Calu3 (cell line): ENCODE measurements around the gene PPM1H. TPM values are rescaled to one million over a fixed set of nuclear protein-coding genes. Genes with fewer than 3 reads are reported as not detected.

Experiments
- BruUV-seq: library from RNA; stranded (reverse); fragments of 400-500 nt; replicated peaks from 2 replicates; lab custom pipeline; 2021; lab: Mats Ljungman, UMichigan
- CTCF ChIA-PET: fragments of 300-600 bp; sonication (Branson Sonifier 250); formaldehyde crosslinking; loops from one replicate; lab custom pipeline; 2022; ENCODE audit warnings: antibody characterized with exemption; lab: Charles Lee
- DNase-seq: peaks from one replicate; pipeline ENCODE4 v3.0.0; 2022
- H3K27ac Mint-ChIP-seq: one replicate; pipeline ENCODE4 v1.8.0; 2022; ENCODE audit warnings: mixed read lengths; ENCODE audit not compliant: unreplicated experiment
- H3K27me3 Mint-ChIP-seq: one replicate; pipeline ENCODE4 v1.8.0; 2022; ENCODE audit warnings: mixed read lengths; ENCODE audit not compliant: unreplicated experiment
- H3K36me3 Mint-ChIP-seq: one replicate; pipeline ENCODE4 v1.8.0; 2022; ENCODE audit warnings: mild to moderate bottlenecking, moderate library complexity, mixed read lengths; ENCODE audit not compliant: insufficient read depth, unreplicated experiment
- H3K4me1 Mint-ChIP-seq: one replicate; pipeline ENCODE4 v1.8.0; 2022; ENCODE audit warnings: mild to moderate bottlenecking, low read depth, mixed read lengths; ENCODE audit not compliant: unreplicated experiment
- H3K4me3 Mint-ChIP-seq: one replicate; pipeline ENCODE4 v1.8.0; 2022; ENCODE audit warnings: mild to moderate bottlenecking, low read depth, moderate library complexity, mixed read lengths; ENCODE audit not compliant: unreplicated experiment
- H3K9me3 Mint-ChIP-seq: one replicate; pipeline ENCODE4 v1.8.0; 2022; ENCODE audit warnings: low read depth, mixed read lengths; ENCODE audit not compliant: unreplicated experiment
- CTCF ChIP-seq: fragments of 200-600 bp; IDR thresholded peaks from one replicate; pipeline ENCODE4 v1.8.0; 2022; ENCODE audit warnings: antibody characterized with exemption; ENCODE audit not compliant: unreplicated experiment
- intact Hi-C: fragments of 100-400 bp; cut with micrococcal nuclease; formaldehyde crosslinking; loops from one replicate; pipeline ENCODE4 v1.10.0; 2022; ENCODE audit not compliant: unreplicated experiment
- total RNA-seq: library from RNA; stranded (reverse); gene quantifications from 2 replicates; pipeline ENCODE4 v1.2.3, GENCODE V29; 2022

PPM1H gene
- total RNA-seq, 1 experiment from 2014 or later = 36.7 TPM

GRCh38 chr12:62955678-62956077 lies 20.7 kb upstream of the PPM1H start:
- H3K27me3 Mint-ChIP-seq = peaks cover 6% of the 10 kb centered on the region
- no TSS peak for BruUV-seq
- no peak for DNase-seq
- H3K4me1 Mint-ChIP-seq = peaks cover 16% of the 10 kb centered on the region
- TF ChIP-seq CTCF = no peak
- H3K36me3 Mint-ChIP-seq = no peaks in the 10 kb centered on the region
- CTCF ChIA-PET = interaction anchor here (1.4 kb wide), 1 partner anchor 21 kb away, joined by 4 read pairs; the partner anchor contains the start of gene PPM1H
- peaks cover 4% of the 10 kb centered on the region for H3K9me3 Mint-ChIP-seq
- intact Hi-C loops = no loop called here
- no peak overlapping the region for H3K27ac Mint-ChIP-seq
- H3K4me3 Mint-ChIP-seq = no peak overlapping the region

DNA sequence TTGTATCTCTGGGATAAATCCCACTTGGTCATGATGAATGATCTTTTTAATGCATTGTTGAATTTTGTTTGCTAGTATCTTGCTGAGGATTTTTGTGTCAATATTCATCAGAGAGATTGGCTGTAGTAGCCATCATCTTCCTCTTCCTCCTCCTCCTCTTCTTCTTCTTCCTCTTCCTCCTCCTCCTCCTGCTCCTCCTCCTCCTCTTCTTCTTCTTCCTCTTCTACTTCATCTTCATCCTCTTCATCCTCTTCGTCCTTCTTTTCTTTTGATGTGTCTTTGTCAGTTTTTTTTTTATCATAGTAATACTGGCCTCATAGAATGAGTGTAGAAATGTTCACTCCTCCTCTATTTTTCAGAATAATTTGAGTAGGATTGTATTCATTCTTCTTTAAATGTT lies 15.4 kb upstream of the PPM1H start:
- Mint-ChIP-seq H3K4me1 (no peaks in the 10 kb centered on the region), H3K9me3 (peaks cover 4% of the 10 kb centered on the region), H3K4me3 (no peak overlapping the region), H3K27ac (no peak overlapping the region), H3K27me3 (peaks cover 16% of the 10 kb centered on the region), H3K36me3 (no peaks in the 10 kb centered on the region)
- CTCF ChIA-PET = no interaction called here
- intact Hi-C loops = no loop called here
- DNase-seq = no peak
- no TSS peak for BruUV-seq
- no peak for TF ChIP-seq CTCF

- Mint-ChIP-seq H3K4me1 (no peaks in the 10 kb centered on the region), H3K27ac (no peak overlapping the region), H3K9me3 (peaks cover 4% of the 10 kb centered on the region), H3K4me3 (no peak overlapping the region), H3K36me3 (no peaks in the 10 kb centered on the region), H3K27me3 (peaks cover 28% of the 10 kb centered on the region)
- no peak for DNase-seq
- no TSS peak for BruUV-seq
- intact Hi-C loops = no loop called here
- TF ChIP-seq CTCF = no peak
- CTCF ChIA-PET = no interaction called here
These were observed 13.2 kb upstream of the PPM1H start for GRCh38 chr12:62948123-62948522.

GRCh38 chr12:62947364-62947763 lies 12.4 kb upstream of the PPM1H start:
- intact Hi-C loops = no loop called here
- no peaks in the 10 kb centered on the region for H3K36me3 Mint-ChIP-seq
- peaks cover 28% of the 10 kb centered on the region for H3K27me3 Mint-ChIP-seq
- no peaks in the 10 kb centered on the region for H3K4me1 Mint-ChIP-seq
- no peak for TF ChIP-seq CTCF
- CTCF ChIA-PET = no interaction called here
- no peak for DNase-seq
- no TSS peak for BruUV-seq
- H3K4me3 Mint-ChIP-seq = no peak overlapping the region
- H3K27ac Mint-ChIP-seq = no peak overlapping the region
- H3K9me3 Mint-ChIP-seq = peaks cover 3% of the 10 kb centered on the region
